HG02885 (cell line): ENCODE measurements around the gene PRKCD.
A peak's percentile ranks its signal among the peaks of the same experiment; 100 is the strongest.

Experiments
- ATAC-seq: cut with Tn5 transposase; IDR thresholded peaks from one replicate; pipeline ENCODE4 v1.9.1; 2021; ENCODE audit warnings: mild to moderate bottlenecking; ENCODE audit not compliant: unreplicated experiment, poor library complexity

Gene PRKCD

GRCh38 chr3:53186726-53187125, 25.7 kb downstream of the PRKCD start:
- ATAC-seq, result no peak

- no peak for ATAC-seq
Measured at GRCh38 chr3:53187430-53187829, 26.4 kb downstream of the PRKCD start.

GRCh38 chr3:53188136-53188685, 27.2 kb downstream of the PRKCD start:
- ATAC-seq, result no peak

GRCh38 chr3:53188720-53189119, 27.7 kb downstream of the PRKCD start:
- ATAC-seq, result no peak

DNA sequence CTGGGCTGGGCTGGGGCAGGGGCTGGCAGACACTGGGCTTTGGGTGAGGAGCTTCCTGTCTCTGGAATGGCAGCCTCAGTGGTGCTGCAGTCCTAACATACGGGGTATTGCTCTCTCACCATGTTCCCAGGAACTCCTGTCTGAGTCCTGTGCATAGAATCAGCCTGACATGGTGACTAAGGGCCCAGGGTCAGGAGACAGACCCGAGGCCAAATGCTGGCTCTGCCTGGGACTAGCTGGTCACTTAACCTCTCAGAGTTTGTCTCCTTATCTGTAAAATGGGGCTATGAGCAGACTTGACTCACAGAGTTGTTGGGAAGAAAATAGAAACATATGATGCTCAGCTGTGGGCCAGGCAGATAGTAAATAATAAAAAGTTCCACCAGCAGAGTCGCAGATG, 28.3 kb downstream of the PRKCD start:
- no peak for ATAC-seq

DNA sequence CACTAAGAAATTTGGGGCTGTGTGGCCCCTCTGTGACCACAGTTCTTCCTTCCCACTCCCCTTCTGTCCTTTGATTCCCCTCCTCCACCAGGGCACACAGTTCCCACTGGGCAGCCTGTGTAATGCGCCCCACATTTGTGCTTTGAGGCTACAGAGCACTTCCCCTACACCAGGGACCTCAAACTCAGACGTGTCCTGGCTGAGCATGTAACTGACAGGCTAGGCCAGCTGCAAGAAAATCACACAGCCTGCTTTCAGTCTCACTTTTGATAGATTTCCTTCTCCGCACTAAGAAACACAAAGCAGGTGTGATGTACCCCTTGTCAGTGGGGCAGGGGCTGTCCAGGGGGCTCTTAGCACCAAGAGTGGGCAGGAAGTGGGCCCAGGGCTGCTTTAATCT, 29.6 kb downstream of the PRKCD start:
- peak; percentile 58 for ATAC-seq

GRCh38 chr3:53191836-53192480, 30.9 kb downstream of the PRKCD start:
- ATAC-seq, result no peak

- peak; percentile 49 for ATAC-seq
Measured at GRCh38 chr3:53192608-53193007, 31.6 kb downstream of the PRKCD start.

GRCh38 chr3:53193466-53194209, 32.6 kb downstream of the PRKCD start:
- no peak for ATAC-seq

DNA sequence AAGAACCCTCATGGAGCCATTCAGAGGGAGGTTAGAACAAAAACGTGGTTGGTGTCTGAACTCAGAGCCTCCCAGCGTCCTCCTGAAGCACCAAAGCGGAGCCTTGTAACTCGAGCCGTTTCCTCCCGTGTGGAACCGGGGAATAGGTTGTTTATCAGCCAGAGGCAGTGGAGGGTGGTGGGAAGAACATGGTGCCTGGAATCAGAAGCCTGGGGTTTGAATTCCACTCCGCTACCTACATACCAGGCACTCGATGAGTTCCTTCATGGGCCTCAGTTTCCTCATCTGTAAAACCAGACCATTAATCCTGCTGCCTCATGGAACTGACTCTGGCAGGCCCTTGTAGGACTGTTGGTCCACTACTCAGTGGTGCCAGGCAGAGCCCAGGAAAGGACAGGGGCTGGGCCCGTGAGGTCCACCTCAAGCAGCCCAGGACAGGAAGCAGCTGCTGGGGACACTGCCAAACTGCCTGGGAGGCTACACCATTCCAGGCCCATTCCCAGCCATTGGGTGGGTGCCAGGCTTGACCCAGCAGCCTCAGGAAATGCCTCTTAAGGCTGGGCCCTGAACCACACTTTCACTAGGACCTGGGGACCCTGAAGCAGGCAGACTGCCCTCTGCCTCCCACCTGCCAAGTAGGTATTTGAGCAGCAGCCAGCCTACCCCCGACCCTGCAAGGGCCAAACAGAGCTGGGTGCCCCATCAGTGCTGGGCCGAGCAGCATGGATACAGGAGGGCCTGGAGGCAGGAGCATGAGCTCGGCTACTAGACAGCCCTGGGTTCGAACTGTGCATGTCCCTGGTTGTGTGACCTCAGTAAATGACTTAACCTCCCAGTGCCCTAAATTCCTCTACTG, 33.4 kb downstream of the PRKCD start:
- ATAC-seq, result no peak

GRCh38 chr3:53195066-53195450, 34.0 kb downstream of the PRKCD start:
- no peak for ATAC-seq

- ATAC-seq, result no peak
Measured at GRCh38 chr3:53195602-53196574, 34.9 kb downstream of the PRKCD start.

DNA sequence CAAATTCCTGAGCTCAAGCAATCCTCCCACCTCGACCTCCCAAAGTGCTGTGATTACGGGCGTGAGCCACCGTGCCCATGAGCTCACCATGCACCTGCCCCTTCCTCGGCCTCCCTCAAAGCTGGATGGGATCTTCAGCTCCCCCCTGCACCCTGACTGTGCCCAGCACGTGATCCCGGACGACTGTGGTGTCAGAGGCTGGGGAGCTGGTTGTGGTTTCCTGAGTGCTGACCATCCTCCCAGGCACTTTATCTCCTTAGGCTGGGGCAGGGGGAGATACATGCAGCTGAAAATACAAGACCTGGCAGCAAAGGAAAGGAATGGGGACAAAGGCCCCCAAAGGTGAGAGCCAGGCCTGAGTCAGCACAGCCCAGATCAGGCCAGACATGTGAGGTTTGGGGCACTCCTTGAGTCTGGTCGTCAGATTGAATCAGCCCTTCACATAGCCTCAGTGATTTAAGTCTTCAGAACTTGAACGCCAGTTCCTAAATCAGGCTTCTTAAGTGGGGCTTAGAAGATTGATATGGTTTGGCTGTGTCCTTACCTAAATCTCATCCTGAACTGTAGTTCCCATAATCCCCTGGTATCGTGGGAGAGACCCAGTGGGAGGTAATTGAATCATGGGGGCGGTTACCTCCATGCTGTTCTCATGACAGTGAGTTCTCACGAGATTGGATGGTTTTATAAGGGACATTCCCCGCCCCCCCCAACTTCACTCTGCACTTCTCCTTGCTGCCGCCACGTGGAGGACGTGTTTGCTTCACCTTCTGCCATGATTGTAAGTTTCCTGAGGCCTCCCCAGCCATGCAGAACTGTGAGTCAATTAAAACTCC, 35.8 kb downstream of the PRKCD start:
- peak; percentile 47 for ATAC-seq

GRCh38 chr3:53198256-53198977, 37.4 kb downstream of the PRKCD start:
- no peak for ATAC-seq

DNA sequence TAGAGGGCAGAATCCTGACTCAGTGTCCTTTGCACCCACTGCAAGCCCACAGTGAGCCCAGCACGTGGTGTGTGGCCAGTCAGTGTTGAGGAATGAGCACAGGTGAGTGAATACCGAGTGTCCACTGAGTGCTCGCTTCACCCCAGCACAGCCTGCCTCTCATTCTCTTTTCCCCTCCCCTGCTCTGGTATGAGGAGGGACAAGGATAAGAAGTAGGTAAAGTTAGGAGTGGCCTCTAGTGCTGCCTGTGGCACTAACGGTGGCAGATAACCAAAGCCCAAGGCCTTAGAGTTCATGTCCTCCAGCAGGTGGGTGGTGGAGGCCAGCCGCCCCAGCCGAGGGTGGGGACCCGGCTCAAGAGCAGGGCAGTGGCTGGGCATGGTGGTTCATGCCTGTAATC, 38.0 kb downstream of the PRKCD start:
- no peak for ATAC-seq

GRCh38 chr3:53199834-53200233, 38.8 kb downstream of the PRKCD start:
- no peak for ATAC-seq

DNA sequence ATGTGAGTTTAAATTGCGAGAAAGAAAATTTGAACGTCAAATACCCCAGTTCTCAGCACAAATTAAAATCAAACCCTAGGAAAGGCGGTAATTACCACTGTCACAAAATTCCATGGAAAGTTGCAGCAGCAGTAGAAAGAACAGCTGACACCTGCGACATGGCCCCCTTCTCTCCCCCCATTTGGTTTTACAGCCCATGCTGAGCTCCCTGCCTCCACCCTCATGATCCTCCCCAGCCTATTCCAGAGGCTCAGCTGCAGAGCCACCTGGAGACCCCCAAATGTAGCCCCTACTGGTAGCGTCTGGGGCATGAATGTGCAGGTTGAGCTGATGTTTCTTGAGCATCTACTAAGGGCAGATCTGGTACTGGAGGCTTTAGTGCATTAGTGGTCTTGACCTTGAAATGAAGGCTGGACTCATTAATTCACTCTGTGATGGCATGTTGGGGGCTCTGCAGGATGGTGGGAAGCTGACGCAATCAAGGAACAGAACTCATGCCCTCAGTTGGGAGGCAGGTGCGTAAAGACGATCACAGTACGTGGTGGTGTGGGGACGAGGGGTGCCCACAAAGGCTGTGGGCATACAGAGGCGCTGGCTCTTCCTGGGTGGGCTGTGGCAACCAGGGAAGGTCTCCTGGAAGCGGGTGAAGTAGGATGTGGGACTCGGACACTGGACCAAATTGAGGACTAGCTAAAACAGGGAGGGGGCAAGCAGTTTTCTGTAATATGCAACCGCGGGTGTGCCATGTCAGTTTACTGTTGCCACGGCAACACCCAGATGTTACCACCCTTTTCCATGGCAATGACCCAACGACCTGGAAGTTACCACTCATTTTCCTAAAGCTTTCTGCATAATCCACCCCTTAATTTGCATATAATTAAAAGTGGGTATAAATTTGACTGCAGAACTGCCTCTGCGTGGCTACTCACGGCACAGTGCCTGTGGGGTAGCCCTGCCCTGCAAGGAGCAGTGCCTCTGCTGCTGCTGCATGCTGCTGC, 39.8 kb downstream of the PRKCD start:
- no peak for ATAC-seq
